Measurements from ENCODE around the gene RAD51B. TPM values are rescaled to one million over a fixed set of nuclear protein-coding genes. Genes with fewer than 3 reads are reported as not detected.

The RAD51B gene
- total and polyA plus RNA-seq, 5 donors: 0.88 to 5.3 (median 3.3) TPM

DNA sequence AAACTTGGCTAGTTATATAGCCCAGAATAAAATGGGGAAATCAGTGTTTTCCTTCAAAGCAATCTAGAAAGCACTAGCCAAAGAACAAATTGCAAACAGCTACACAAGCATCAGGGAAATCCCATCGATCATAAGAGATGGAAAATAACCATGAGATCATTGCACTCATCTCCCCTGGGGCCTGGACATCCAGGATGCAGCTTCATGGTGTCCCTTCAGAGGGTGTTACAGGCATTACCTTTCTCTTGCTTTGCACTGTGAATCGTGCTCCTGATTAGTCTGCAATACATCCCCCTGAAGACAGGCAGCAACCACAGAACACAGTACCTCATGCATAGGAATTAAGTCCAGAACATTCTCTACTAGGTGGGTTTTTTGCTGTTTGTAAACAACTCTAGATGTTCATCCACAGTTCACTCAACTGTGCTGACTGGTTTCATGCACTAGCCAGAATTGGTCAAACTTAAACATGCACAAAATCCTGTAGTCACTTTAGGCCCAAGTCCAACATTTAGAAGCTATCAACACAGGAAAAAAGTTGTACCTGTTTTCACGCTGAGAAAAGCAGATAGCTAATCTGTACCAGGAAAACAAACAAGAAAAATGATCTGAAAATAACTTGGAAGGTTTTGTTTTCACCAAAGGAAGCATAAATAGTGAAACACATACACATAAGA lies 853.2 kb downstream of the RAD51B start:
- no peak for DNase-seq
- peak overlapping the region; percentile 42 for H3K27ac ChIP-seq (ENCODE audit: low read length)
- 36% methylated on average over 3 of the region's 3 CpGs for WGBS
- no peak for ATAC-seq
- H3K27me3 ChIP-seq (ENCODE audit: control insufficient read depth, insufficient read depth): no peaks in the 10 kb centered on the region
- peaks cover 28% of the 10 kb centered on the region for H3K4me1 ChIP-seq (ENCODE audit: control insufficient read depth, insufficient read depth, low read length)
- intact Hi-C loops (cut with DNase I): no loop called here
- no peak overlapping the region for H3K4me3 ChIP-seq (ENCODE audit: low read length)
- H3K9me3 ChIP-seq (ENCODE audit: control insufficient read depth, low read length): no peaks in the 10 kb centered on the region

DNA sequence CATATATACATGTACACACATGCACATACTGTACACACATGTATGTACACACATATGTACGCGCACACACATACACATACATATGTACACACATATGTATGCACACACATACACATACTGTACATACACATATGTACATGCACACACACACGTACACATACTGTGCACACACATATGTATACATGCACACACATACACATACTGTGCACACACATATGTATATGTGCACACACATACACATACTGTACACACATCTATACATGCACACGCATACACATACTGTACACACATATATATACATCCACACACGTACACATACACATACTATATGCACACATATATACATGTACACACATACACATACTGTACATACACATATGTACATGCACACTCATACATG lies 853.9 kb downstream of the RAD51B start:
- intact Hi-C loops (cut with DNase I): no loop called here
- H3K27me3 ChIP-seq (ENCODE audit: control insufficient read depth, insufficient read depth): no peaks in the 10 kb centered on the region
- no peaks in the 10 kb centered on the region for H3K9me3 ChIP-seq (ENCODE audit: control insufficient read depth, low read length)
- ATAC-seq: no peak
- peaks cover 29% of the 10 kb centered on the region for H3K4me1 ChIP-seq (ENCODE audit: control insufficient read depth, insufficient read depth, low read length)
- H3K4me3 ChIP-seq (ENCODE audit: low read length): no peak overlapping the region
- no peak for DNase-seq
- H3K27ac ChIP-seq (ENCODE audit: low read length): no peak overlapping the region
- WGBS: 72% methylated on average over 5 of the region's 5 CpGs

DNA sequence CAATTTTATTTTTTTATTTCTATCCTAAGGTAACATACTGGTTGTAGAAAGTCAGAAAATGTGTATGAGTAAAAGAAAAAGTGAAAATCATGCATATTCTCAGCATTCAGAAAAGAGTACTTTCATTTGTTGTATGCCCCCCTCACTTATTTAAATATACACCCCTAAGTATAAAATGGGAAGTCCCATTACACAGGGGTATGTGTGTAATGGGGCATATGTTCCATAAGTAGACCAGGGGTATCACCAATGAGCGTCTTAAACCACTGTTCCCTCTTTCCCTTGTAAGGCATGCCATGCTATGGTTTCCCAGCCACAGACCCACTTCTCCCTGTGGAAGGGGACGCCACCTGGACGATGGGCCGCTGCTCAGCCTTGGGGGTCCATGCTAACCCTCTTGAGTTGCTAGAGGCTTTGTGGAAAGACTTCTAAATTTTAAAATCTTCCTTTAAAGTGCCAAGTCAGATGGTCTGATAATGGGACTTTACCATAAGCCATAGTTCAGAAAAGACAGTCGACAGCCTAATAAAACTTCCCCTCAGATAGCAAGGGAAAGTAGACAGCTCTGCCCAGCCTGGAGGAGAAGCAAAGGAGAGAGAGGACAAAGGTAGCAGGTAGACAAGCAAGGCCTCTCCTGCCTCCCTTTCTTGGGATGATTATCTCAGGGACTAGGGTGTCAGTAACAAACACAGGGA lies 855.1 kb downstream of the RAD51B start:
- no peak overlapping the region for H3K27ac ChIP-seq (ENCODE audit: low read length)

DNA sequence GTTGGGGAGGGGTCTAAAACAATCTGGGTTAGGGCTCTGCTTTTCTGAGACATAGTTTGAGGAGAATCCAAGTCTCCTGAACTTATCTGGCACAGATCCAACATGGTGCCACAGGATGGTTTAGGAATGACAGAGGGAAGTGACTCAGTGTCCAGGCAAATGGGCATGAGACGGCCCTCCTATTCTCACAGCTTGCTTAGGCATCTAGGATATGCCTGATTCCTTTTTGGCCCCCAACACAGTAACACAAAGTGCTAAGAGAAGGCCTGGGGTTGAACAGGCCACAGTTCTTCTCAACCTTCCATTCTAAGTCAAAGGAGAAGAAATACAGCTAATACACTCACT lies 855.6 kb downstream of the RAD51B start:
- no peak overlapping the region for H3K4me3 ChIP-seq (ENCODE audit: low read length)
- DNase-seq: no peak
- no peak overlapping the region for H3K27ac ChIP-seq (ENCODE audit: low read length)
- 93% methylated on average over 1 of the region's 1 CpG for WGBS
- ATAC-seq: no peak
- intact Hi-C loops (cut with DNase I): no loop called here
- no peaks in the 10 kb centered on the region for H3K27me3 ChIP-seq (ENCODE audit: control insufficient read depth, insufficient read depth)
- H3K4me1 ChIP-seq (ENCODE audit: control insufficient read depth, insufficient read depth, low read length): peaks cover 18% of the 10 kb centered on the region
- H3K9me3 ChIP-seq (ENCODE audit: control insufficient read depth, low read length): no peaks in the 10 kb centered on the region

More for the DNA sequence above, 855.1 kb downstream of the RAD51B start:
- Histone ChIP-seq H3K27me3 (ENCODE audit: control insufficient read depth, insufficient read depth) (no peaks in the 10 kb centered on the region), H3K9me3 (ENCODE audit: control insufficient read depth, low read length) (no peaks in the 10 kb centered on the region), H3K4me1 (ENCODE audit: control insufficient read depth, insufficient read depth, low read length) (peaks cover 23% of the 10 kb centered on the region), H3K4me3 (ENCODE audit: low read length) (no peak overlapping the region)
- no peak for DNase-seq
- intact Hi-C loops (cut with DNase I): no loop called here
- no peak for ATAC-seq
- 96% methylated on average over 5 of the region's 5 CpGs for WGBS

DNA sequence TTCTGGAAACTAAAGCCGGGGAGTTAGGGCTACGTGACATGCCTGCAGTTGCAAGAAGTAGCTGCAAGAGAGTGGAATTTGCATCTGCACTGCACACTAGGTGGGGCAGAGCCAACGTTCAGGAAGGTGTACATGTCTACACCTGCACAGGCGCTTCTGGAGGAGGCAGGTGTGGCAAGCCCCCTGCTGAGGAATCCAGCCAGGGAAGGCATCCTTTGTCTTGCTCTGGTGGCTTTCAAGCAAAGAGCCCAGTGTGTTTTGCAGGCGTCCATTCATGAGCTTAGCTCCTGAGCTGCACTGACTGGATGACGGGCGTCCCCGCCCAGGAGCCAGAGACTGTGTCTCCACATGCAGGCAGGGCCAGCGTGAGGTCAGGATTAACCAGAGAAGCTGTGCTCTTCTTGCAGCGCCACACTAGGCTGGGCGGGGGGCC lies 856.9 kb downstream of the RAD51B start:
- peaks cover 13% of the 10 kb centered on the region for H3K4me1 ChIP-seq (ENCODE audit: control insufficient read depth, insufficient read depth, low read length)
- no peak for DNase-seq
- no peaks in the 10 kb centered on the region for H3K27me3 ChIP-seq (ENCODE audit: control insufficient read depth, insufficient read depth)
- intact Hi-C loops (cut with DNase I): no loop called here
- H3K4me3 ChIP-seq (ENCODE audit: low read length): no peak overlapping the region
- no peak for ATAC-seq
- H3K9me3 ChIP-seq (ENCODE audit: control insufficient read depth, low read length): no peaks in the 10 kb centered on the region
- H3K27ac ChIP-seq (ENCODE audit: low read length): no peak overlapping the region
- 90% methylated on average over 11 of the region's 11 CpGs for WGBS

DNA sequence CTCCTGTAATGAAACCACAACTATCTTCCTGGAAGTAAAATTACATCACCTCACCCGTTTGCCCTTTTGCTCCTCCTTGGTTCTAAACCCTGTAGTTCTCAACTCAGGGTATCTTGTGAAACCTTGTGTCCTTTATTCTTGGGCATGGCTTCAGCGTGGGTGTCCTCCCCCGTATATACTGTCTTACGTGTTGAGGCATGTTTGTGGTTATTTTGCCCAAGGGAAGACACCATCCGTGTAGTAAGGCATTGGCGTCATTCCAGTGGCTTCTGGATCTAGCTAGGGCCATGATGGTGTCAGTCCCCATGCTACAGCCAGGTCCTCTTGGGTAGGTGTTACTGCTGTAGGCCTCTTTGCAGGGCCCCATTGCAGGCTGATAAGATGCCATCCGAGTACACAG lies 857.9 kb downstream of the RAD51B start:
- WGBS: 72% methylated on average over 7 of the region's 7 CpGs
- no peak for DNase-seq
- Histone ChIP-seq H3K27me3 (ENCODE audit: control insufficient read depth, insufficient read depth) (no peaks in the 10 kb centered on the region), H3K9me3 (ENCODE audit: control insufficient read depth, low read length) (no peaks in the 10 kb centered on the region), H3K4me1 (ENCODE audit: control insufficient read depth, insufficient read depth, low read length) (peaks cover 16% of the 10 kb centered on the region), H3K4me3 (ENCODE audit: low read length) (no peak overlapping the region), H3K27ac (ENCODE audit: low read length) (no peak overlapping the region)
- intact Hi-C loops (cut with DNase I): no loop called here
- ATAC-seq: peak in 1 of 2 donors; percentile 32

DNA sequence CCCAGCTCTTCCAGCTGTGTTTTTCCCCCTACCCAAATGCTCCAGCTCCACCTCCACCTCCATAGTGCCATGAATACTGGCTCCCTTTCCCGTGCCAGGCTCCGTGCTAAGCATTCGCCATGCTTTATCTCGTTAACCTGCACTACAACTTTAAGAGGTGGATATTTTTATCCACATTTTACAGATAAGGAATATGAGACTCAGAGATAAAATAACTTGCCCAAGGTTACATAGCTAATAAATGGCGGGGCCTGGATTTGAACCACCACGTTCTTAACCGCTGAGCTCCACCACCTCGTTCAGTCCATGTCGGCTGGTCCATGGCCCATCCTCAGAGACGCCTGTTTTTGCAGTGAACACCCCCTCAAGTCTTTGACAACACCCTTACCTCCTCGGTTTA lies 858.3 kb downstream of the RAD51B start:
- H3K4me1 ChIP-seq (ENCODE audit: control insufficient read depth, insufficient read depth, low read length): peaks cover 13% of the 10 kb centered on the region
- H3K9me3 ChIP-seq (ENCODE audit: control insufficient read depth, low read length): no peaks in the 10 kb centered on the region
- intact Hi-C loops (cut with DNase I): no loop called here
- 80% methylated on average over 11 of the region's 11 CpGs for WGBS
- no peak for ATAC-seq
- DNase-seq: peak in 1 of 3 donors; percentile 48
- no peaks in the 10 kb centered on the region for H3K27me3 ChIP-seq (ENCODE audit: control insufficient read depth, insufficient read depth)
- no peak overlapping the region for H3K4me3 ChIP-seq (ENCODE audit: low read length)
- H3K27ac ChIP-seq (ENCODE audit: low read length): no peak overlapping the region

DNA sequence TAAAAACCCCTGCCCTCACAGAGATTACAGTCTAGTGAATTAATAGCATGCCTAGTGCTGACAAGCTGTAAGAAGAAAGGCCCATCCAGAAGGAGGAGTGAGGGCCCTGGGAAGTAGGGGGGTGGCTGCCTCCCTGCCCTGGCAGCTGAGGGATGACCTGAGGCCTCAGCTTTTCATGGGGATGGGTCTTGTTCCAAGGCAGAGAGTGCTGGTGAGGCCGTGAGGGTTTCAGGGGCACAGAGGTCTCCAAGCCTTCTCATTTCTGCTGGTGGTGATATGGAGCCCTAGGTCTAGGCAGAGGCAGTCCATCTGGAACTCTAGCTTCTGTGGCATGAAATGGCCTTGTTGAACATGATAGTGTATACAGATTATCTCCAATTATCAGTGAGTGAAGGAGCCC lies 858.9 kb downstream of the RAD51B start:
- Histone ChIP-seq H3K4me1 (ENCODE audit: control insufficient read depth, insufficient read depth, low read length) (peaks cover 15% of the 10 kb centered on the region), H3K9me3 (ENCODE audit: control insufficient read depth, low read length) (no peaks in the 10 kb centered on the region), H3K27ac (ENCODE audit: low read length) (no peak overlapping the region), H3K4me3 (ENCODE audit: low read length) (no peak overlapping the region), H3K27me3 (ENCODE audit: control insufficient read depth, insufficient read depth) (no peaks in the 10 kb centered on the region)
- intact Hi-C loops (cut with DNase I): no loop called here
- ATAC-seq (no peak), DNase-seq (no peak)
- WGBS: 98% methylated on average over 1 of the region's 1 CpG

DNA sequence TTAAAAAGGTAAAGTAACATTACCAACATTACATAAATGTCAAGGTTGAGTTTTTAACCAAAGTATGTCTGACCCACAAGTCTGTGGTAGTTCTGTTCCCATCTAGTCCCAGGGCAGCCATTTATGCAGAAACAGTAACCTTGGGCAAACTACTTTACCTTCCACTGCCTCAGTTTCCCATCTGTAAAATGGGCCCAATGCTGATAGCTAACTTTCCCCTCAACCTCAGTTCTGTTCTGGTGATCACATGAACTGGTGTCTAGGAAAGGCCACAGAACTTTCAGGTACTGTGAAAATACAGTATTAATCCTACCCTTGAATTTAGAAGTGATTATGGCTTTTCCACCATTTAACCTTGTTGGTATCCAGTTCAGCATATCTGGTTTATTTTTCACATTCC lies 859.7 kb downstream of the RAD51B start:
- no peak for DNase-seq
- ATAC-seq: no peak
- Histone ChIP-seq H3K4me3 (ENCODE audit: low read length) (no peak overlapping the region), H3K27ac (ENCODE audit: low read length) (no peak overlapping the region), H3K4me1 (ENCODE audit: control insufficient read depth, insufficient read depth, low read length) (peaks cover 20% of the 10 kb centered on the region), H3K27me3 (ENCODE audit: control insufficient read depth, insufficient read depth) (no peaks in the 10 kb centered on the region), H3K9me3 (ENCODE audit: control insufficient read depth, low read length) (no peaks in the 10 kb centered on the region)
- intact Hi-C loops (cut with DNase I): no loop called here

DNA sequence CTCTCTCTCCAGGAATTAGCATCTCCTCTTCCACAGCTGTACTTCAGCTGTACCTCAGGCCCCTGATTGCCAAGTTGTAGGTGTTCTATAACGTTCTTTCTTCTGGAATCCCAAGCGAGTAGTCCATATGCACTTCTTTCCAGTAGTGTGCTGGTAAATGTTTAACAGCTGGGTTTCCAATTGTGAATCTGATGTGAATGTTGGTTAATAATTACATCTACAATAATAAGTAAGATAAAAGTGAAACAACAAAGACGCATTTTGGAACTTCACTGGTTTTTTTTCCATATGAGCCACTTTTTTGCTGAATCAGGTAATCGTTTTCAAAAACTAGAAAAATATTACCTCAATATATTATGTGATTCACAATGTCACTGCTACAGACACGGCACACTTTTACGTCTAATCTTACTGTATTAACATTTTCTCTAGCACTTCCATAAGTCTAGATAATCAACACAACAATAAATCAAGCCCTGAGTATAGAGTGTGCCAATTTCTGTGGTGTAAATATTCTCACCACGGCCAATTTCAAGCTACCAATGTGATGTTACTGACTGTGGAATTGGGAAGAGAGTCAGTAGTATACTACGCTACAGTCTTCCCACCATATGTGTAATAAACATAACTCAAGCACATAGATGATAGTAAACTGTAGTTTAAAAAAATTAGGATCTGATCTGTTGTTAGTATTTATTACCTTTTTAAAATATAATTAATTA lies 860.3 kb downstream of the RAD51B start:
- Histone ChIP-seq H3K9me3 (ENCODE audit: control insufficient read depth, low read length) (no peaks in the 10 kb centered on the region), H3K27me3 (ENCODE audit: control insufficient read depth, insufficient read depth) (no peaks in the 10 kb centered on the region), H3K27ac (ENCODE audit: low read length) (no peak overlapping the region), H3K4me3 (ENCODE audit: low read length) (no peak overlapping the region), H3K4me1 (ENCODE audit: control insufficient read depth, insufficient read depth, low read length) (peaks cover 22% of the 10 kb centered on the region)
- DNase-seq (no peak), ATAC-seq (no peak)
- intact Hi-C loops (cut with DNase I): loop anchor here in 2 of 4 donors (5.0 to 10.0 kb wide), 2 partner anchors 105 to 107 kb away; no protein-coding TSS in a partner anchor
- WGBS: 79% methylated on average over 8 of the region's 8 CpGs

DNA sequence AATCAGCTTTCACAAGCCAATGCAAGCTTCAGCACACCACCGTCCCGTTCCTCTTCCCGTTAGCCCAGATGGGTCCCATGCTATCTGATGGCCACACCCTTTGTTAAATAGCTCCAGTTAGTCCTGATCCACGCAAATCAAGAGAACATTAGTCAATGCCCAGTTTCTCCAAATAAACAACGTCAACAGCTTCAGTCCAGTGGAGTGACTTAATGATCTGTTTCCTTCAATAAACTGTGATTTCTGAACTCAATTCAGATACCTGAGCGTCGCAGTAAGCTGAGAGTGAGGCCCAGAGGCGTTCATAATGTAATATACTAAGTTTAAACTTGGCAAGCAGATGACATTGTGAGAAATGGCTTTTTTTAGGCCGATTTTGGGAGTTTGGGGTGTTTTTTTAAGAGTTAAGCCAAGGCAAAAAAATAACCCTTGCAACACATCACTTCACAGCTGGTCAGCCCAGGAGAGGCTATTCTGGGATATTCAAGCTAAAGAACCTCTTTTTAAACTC lies 861.0 kb downstream of the RAD51B start:
- Histone ChIP-seq H3K4me1 (ENCODE audit: control insufficient read depth, insufficient read depth, low read length) (peaks cover 22% of the 10 kb centered on the region), H3K9me3 (ENCODE audit: control insufficient read depth, low read length) (no peaks in the 10 kb centered on the region), H3K4me3 (ENCODE audit: low read length) (no peak overlapping the region), H3K27me3 (ENCODE audit: control insufficient read depth, insufficient read depth) (no peaks in the 10 kb centered on the region), H3K27ac (ENCODE audit: low read length) (no peak overlapping the region)
- ATAC-seq (peak; percentile 52 to 77), DNase-seq (peak in 1 of 3 donors; percentile 70)
- intact Hi-C loops (cut with DNase I): loop anchor here in 2 of 4 donors (5.0 to 10.0 kb wide), 2 partner anchors 104 to 107 kb away; no protein-coding TSS in a partner anchor
- WGBS: 47% methylated on average over 9 of the region's 9 CpGs

Measured in right cardiac atrium (tissue), 5 donors.